Adipose tissue (tissue), 3 donors: Measurements from ENCODE around the gene PPP1R14C. TPM values are rescaled to one million over a fixed set of nuclear protein-coding genes. Genes with fewer than 3 reads are reported as not detected.
"Not testable (repeated sequence)": the region's sequence is repeated elsewhere in the genome, so short reads cannot be mapped to it uniquely, and the experiment has no call there.

Source experiments
- H3K27ac ChIP-seq: one replicate; pipeline ENCODE4 v1.5.1; 2013; ENCODE audit warnings: low read depth, low read length
- WGBS, 3 donors: extraction: QIAGEN DNeasy Blood & Tissue Kit; methylation state at CpG; one replicate each; pipeline ENCODE4 v1.1.7; 2013; 5-methylcytosine and 5-hydroxymethylcytosine counted together
- polyA plus RNA-seq, 3 donors: library from polyadenylated mRNA; stranded (reverse); fragments of 200-250 nt; gene quantifications; one replicate each; pipeline ENCODE4 v1.2.3, GENCODE V29; 2013
- donor health status: healthy with polysubstance abuse.
- donor health status: Bipolar disorder and iron deficiency.
- donor health status: healthy.

Gene PPP1R14C
- polyA plus RNA-seq, 3 donors, result 0.40 to 0.58 TPM; not detected in 1

DNA sequence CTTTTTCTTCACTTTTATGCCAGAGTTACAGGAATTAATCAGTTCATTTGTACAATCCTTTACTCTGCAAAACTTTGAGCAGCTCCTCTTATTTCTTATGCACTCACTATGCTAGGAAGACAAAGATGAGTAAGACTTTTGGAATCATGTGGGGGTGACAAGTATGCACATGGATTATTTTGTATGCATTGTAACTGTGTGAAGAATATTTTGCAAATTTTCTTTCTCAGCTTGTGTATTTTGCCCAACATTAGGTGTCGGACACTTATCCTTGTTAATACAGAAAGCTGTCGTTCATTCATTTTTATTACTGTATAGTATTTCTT is 88.6 kb downstream of the PPP1R14C start:
- WGBS, 3 donors, result 96 to 98% (median 97%) methylated on average over 2 of the region's 2 CpGs

DNA sequence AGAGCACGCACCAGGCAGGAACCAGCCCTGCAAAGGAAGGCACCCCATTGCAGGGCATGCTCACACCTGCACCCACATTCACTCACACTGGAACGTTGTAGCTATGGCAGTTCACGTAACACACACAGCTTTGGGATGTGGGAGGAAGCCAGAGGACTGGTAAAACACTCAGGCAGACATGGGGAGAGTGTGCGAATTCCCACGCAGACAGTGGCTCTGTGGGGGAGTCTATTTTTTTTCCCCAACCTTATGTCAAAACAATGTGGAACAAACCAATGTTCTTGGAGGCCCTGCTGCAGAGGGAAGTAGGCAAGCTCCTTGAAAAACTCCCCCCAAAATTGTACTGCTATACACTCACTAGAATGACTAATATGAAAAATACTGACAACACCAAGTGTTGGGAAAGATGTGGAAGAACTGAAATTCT is 91.0 kb downstream of the PPP1R14C start:
- H3K27ac ChIP-seq, result no peak overlapping the region
- WGBS, 3 donors, result 87 to 94% (median 93%) methylated on average over 5 of the region's 5 CpGs

More for the DNA sequence above, 88.6 kb downstream of the PPP1R14C start:
- no peak overlapping the region for H3K27ac ChIP-seq

DNA sequence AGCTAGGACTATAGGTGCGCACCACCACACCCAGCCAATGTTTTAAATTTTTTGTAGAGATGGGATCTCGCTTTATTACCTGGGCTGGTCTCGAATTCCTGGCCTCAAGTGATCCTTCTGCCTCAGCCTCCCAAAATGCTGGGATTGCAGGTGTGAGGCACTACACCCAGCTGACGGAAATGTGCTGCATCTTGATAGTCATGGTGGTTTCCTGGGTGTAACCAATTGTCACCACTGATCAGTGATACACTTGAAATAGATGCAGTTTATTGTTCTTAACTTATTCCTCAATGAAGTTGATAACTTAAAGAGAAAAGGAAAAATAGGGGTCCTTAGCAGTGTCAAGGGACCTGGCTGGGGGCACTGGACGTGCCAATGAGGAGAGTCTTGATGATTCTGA is 92.4 kb downstream of the PPP1R14C start:
- 86 to 91% (median 87%) methylated on average over 5 of the region's 5 CpGs for WGBS, 3 donors

DNA sequence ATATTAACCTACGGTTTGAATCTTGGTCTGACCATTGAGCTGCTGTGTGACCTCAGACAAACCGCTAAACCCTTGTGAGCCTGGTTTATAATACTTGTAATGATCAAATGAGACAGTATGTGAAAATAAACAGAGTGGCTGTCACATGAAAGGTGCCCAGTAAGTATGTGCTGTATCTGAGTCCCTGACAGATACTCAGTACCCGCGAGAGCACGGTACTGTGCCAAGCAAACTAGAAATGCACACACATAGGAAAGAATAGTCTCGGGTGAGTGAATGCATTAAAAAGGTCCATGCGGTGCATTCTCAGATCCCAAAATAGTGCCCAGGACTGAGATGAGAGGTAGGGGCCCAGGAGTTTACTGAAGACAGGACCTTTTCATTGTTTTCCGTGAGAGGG is 93.3 kb downstream of the PPP1R14C start:
- 86 to 93% (median 90%) methylated on average over 8 of the region's 8 CpGs for WGBS, 3 donors
- no peak overlapping the region for H3K27ac ChIP-seq

More for the DNA sequence above, 92.4 kb downstream of the PPP1R14C start:
- H3K27ac ChIP-seq, result no peak overlapping the region

DNA sequence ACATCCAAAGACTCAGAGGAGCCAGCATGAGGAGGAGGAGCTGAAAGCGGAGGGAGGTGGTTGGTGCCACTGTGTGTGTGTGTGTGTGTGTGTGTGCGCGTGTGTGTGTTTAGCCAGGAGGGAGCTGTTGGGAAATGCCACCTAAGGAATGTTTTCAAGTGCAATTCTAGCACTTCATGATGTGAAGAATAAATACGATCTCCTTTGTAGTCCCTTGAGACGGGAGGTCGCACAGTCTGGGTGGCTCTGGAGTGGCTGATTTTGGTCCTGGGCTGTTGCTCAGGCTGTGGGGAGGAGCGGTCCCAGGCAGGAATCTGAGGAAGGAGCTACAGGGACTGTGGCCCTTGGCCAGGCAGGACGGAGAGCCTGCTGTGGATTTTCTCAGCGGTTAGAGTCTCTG is 93.7 kb downstream of the PPP1R14C start:
- WGBS, 3 donors, result 69 to 92% (median 86%) methylated on average over 9 of the region's 9 CpGs
- no peak overlapping the region for H3K27ac ChIP-seq

DNA sequence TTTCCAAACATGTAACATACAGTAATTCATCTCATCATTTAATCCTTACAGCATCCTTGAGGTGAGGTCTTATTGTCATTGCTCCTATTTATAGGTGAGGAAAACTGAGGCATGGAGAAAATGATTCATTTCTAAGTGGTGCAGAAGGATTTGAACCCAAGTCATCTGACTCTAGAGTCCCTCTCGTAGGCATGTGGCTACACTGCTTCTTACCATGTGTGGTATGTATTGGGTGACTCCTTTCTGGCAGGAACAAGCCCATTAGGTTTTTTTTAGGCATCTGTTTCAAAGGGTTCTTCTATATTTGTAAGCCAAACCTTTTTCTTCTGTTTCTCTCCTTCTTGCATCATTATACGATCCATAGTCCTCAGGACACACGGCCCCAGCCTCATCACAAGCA is 94.8 kb downstream of the PPP1R14C start:
- H3K27ac ChIP-seq, result no peak overlapping the region
- 82 to 83% (median 83%) methylated on average over 3 of the region's 3 CpGs for WGBS, 3 donors

DNA sequence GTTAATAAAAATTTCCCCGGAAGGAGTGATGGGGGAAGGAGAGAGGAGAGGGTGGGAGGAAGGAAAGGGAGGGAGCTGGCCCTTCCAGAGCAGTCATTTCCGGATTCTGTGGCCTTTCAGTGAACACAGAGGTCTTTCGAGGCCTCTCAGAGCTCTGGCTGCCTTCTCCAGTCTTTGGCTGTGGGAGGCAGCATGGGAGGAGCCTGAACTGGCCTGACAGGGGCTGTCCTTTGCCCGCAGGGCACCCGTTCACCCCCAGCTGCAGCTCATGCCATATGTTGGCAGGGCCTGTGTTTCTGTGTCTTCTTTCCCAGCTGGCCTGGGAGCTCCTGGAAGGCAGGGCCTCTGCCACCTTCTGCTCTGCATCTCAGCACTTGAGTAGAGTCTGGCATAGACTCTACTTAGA is 95.5 kb downstream of the PPP1R14C start:
- WGBS, 3 donors, result 27 to 53% (median 34%) methylated on average over 5 of the region's 5 CpGs
- H3K27ac ChIP-seq, result no peak overlapping the region

DNA sequence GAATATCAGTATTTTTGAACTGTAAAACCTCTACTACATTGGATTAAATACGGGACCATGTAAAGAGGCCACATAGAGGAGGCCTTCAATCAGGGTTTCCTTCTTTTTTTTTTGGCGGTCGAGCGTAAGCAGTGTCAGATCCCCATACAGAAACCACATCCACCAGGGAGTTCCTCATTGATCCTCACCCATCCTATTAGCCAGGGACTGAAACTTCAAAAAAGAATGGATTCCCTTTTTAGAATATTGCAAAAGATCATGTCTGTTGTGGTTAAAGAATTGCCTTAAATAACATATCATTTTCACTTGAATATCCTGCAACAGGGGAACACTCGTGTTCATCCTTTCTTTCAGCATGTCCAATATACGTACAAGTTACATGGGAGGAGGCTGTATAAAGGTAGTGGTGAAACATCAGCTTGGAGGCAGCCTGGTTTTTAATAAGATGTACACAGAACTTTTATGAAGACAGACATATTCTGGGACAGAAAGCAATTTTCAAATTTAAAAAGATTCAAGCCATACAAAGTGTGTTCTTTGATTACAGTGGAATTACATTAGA is 96.1 kb downstream of the PPP1R14C start:
- 61 to 93% (median 74%) methylated on average over 6 of the region's 6 CpGs for WGBS, 3 donors
- no peak overlapping the region for H3K27ac ChIP-seq

DNA sequence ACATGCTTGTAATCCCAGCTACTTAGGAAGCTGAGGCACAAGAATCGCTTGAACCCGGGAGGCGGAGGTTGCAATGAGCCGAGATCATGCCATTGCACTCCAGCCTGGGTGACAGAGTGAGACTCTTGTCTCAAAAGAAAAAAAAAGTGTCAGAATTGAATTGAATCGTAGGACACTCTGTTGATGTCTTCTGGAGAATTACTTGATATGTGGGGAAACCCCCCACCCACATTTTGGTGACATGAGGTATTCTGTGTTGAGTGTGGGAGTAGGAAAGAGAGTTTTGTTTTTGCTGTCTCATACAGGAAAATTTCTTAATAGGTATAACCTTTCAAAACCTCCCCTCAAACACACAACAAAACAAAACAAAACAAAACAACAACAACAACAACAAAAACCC is 98.9 kb downstream of the PPP1R14C start:
- not testable (repeated sequence) for H3K27ac ChIP-seq
- 83 to 92% (median 88%) methylated on average over 5 of the region's 5 CpGs for WGBS, 3 donors

DNA sequence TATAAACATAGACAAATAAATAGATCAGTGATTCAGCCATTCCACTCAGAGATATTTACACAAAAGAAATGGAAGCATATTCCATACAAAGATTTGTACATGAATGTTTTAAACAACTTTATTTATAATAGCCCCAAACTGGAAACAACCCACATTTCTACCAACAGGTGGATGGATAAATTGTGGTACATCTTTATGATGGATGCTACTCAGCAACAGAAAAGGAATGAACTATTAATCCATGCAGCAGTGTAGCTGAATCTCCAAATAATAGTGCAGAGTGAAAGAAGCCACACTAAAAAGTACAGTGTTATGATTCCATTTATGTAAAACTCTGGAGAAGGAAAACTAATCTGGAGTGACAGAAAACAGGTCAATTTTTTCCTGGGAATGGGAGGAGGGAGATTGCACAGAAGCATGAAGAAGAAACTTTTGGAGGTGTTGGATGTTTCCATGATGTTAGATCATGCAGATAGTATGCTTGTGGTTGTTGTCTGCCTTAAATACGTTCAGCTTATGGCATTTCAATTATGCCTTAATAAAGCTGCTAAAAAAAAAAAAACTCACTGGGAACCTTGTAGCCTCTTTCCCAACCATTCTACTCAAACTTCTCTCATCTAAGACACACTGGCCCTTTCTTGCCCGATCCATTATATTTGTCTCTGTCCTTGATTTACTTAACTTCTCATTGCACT is 100.9 kb downstream of the PPP1R14C start:
- H3K27ac ChIP-seq, result no peak overlapping the region
- 78 to 82% (median 79%) methylated on average over 2 of the region's 2 CpGs for WGBS, 3 donors

DNA sequence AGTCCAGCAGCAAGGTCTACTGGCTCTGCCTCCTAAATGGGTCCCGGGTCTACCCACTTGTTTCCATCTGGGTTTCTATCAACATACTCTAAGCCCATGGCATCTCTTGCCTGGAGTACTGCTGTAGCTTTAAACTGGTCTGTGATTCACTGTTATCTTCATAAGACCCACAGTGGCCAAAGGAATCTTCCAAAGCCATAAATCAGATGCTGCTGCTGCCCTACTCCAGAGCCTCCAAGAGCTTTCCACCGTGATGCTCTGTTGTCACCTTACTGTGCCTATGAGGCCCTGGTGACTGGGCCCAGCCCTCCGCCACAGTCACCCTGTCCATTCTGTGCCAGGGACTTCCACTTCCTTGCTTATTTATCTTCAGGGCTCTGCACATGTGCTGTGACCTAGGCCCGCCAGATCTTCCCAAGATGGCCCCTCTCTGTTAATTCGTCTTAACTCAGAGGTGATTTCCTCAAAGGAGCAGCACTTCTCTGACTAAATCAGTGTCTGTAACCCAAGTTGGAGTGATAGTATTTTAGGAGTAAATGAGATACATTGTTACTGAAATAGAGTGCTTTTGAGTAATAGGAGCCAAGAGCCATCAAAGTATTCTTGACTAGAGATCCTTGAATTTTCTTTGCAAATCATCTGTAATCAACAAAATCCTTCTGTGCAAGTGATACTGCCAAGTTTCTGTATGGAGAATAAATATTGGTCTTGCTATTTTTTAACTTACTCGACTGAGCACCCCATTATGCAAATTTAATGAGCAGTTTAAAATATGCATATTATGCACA is 102.5 kb downstream of the PPP1R14C start:
- no peak overlapping the region for H3K27ac ChIP-seq
- WGBS, 3 donors, result 84 to 91% (median 87%) methylated on average over 6 of the region's 6 CpGs

DNA sequence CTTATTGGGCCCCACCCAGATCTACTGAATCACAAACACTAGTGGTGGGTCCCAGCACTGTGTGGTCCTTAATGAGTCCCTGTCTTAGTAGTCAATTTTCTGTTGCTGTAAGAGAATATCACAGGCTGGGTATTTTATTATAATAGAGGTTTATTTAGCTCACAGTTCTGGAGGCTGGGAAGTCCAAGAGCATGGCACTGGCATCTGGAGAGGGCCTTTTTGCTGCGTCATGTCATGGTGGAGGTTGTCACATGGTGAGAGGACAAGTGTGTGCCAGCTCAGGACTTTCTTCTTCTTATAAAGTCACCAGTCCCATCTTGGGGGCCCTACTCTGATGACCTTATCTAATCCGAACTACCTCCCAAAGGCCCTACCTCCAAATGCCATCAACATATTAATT is 105.0 kb downstream of the PPP1R14C start:
- WGBS, 3 donors, result 94 to 97% (median 95%) methylated on average over 2 of the region's 2 CpGs
- H3K27ac ChIP-seq, result no peak overlapping the region

DNA sequence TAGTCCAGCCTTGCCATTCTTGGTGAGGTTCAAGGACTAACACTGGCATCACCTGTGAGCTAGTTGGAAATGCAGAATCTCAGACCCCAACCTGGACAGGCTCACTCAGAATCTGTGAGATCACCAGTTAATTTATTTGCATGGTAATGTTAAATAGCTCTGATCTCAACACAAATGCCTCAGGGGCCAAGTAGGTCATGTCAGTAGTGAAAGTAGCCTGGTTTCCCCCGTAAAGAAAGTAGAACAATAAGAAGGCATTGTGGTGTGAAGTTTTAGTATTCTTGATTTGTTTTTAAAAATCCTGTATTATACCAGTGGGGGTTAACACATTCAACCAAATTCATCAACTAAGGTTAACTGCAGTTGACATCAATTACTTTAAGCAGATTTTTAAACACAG is 105.5 kb downstream of the PPP1R14C start:
- no peak overlapping the region for H3K27ac ChIP-seq
- 81 to 97% (median 87%) methylated on average over 1 of the region's 1 CpG for WGBS, 3 donors

DNA sequence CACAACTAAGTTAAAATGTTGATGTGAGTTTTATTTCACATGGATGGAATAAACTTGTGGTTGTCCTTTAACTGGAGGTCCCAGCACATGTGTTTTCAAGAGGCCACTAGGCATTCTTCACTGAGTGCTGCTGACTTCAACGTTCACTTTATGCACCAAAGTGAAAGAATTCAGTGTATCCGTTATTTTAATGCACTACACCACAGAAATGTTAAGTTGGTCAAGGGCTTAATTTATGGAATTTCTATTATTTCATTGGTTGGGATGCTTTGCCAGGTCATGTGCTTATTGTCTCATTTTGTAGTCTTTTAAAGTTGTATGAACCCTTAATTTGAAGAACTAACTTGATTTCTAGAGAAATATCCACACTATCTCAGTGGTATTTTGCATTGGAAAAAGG is 106.4 kb downstream of the PPP1R14C start:
- no peak overlapping the region for H3K27ac ChIP-seq
- 75 to 82% (median 75%) methylated on average over 2 of the region's 2 CpGs for WGBS, 3 donors

DNA sequence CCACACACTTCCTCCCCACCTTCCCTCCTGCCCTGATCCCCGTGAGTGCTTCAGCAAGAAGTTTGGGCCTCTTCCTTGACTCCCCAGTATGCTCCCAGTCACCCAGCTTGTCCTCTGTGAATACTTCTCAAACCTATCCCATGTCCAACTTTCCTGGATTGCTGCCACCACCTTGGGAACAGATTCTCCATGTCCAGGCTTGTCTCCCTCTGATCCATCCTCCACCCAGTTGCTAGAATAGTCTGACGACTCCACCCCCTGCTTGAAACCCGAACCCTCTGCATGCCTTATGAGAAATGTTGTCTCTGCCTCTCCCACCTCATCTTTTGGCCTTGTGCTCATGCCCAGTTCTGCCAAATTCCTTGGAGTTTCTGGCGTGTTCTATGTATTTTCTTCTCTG is 108.0 kb downstream of the PPP1R14C start:
- no peak overlapping the region for H3K27ac ChIP-seq
- 48 to 67% (median 54%) methylated on average over 4 of the region's 4 CpGs for WGBS, 3 donors

DNA sequence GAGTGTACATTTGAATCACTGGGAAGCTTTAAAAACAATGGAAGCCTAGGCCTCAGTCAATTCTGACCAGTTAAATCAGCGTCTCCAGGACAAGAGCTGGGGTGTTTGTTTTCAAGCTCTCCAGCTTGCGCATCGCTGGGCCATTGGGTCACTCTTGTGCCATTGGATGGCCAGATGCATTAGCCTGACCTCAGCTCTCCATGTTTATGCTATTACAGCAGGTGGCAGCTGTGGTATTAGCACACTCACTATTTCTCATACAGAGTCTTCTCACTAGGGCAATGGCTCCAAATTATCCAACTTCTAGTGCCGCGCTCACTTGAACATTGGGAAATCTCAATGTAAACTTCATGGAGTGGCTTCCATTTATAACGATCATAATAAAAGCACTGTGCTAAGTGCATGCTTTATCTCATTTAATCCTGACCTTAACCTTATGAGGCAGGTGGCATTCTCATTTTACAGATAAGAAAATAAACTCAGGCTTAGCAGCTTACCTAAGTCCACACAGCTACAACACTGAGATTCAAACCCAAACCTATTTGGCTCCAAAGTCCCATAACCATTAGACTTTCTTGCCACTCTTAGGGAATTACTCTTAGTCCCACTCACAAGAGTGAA is 108.8 kb downstream of the PPP1R14C start:
- WGBS, 3 donors, result 80 to 95% (median 93%) methylated on average over 6 of the region's 6 CpGs
- no peak overlapping the region for H3K27ac ChIP-seq

DNA sequence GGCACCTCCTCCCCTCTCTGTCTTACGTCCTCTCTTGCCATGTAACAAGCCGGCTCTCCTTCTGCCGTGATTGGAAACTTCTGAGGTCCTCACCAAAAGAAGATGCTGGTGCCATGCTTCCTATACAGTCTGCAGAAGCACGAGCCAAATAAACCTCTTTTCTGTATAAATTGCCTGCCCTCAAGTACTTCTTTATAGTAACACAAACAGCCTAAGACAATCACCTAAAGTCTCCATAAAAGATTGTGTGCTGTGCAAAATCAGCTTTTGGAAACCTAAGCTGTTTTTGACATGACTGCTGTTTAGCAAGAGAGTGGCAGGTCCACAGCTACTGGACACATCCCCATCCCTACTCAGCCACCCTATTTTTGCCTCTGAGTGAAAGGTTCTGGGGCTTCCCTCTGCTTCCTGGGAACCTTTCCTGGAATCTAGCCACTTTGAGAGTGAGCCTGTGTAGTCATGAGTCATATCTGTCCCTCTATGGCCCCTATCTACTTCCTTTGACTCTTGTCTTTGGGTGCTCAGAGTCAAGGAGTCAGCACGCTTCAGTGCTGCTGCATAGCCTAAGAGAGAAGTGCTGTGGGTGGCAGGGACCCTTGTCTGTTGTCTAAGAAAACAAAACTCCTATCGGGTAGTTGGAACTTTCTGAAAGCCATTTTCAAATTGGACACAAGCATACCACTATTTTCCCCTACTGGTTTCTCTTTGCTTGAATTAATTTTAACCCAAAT is 110.0 kb downstream of the PPP1R14C start:
- 79 to 90% (median 87%) methylated on average over 6 of the region's 6 CpGs for WGBS, 3 donors
- H3K27ac ChIP-seq, result no peak overlapping the region

DNA sequence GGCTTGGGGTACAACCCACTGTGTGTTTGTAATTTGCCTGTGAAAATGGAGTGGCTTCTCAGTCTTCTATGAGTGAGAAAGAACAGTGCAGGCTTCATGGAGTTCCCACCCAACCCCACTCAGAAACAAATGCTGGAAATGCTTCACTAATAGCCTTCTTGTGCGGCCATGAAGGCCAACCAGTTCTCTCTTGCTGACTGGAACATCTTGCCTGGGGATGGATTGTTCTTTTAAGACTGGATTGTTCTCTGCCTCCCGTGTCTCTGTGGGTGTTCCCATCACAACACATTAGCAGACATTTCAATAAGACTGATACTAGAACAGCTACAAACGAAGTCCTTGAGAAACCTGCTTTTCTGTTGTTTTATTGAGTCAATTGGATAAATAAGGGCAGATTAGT is 110.6 kb downstream of the PPP1R14C start:
- 64 to 78% (median 69%) methylated on average over 3 of the region's 3 CpGs for WGBS, 3 donors
- no peak overlapping the region for H3K27ac ChIP-seq

DNA sequence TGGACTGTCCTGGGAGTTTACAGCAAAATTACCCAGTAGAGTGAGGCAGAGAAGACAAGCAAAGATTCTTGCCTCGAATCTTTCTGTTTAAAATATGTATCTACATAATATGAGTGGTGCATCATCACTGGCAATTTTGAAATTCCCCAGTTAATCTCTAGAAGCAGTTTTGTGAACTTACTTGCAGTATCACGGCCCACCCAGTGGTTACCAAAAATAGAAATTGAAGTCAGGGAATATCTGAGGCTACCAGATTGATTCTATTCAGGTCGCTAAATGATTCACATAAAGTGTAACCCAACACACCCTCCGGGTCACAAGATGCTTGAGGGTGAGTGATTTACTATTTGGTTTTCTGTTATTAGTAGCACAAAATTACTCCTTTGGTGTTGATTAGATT is 111.9 kb downstream of the PPP1R14C start:
- H3K27ac ChIP-seq, result no peak overlapping the region
- WGBS, 3 donors, result 70 to 80% (median 75%) methylated on average over 4 of the region's 4 CpGs
